Right renal cortex interstitium (tissue), 3 donors: ENCODE data around the gene GRB14. TPM values are rescaled to one million over a fixed set of nuclear protein-coding genes. Genes with fewer than 3 reads are reported as not detected.
"Not testable (repeated sequence)": the region's sequence is repeated elsewhere in the genome, so short reads cannot be mapped to it uniquely, and the experiment has no call there.

Experiments used
- DNase-seq, 3 donors: peaks; one replicate each; pipeline ENCODE4 v3.0.0-alpha.2; 2013; ENCODE audit warnings: low read depth in 3 of 3, low spot score in 2 of 3
- polyA plus RNA-seq, 3 donors: library from polyadenylated mRNA; unstranded; fragments of 120-200 nt; gene quantifications; one replicate each; pipeline ENCODE4 v1.2.1, GENCODE V29; 2013; ENCODE audit not compliant: insufficient read length in 3 of 3

Gene GRB14
- polyA plus RNA-seq, 3 donors: 51.0 to 59.6 (median 53.0) TPM

- DNase-seq: no peak
These were observed 60.4 kb downstream of the GRB14 start for GRCh38 chr2:164560902-164561301.

DNA sequence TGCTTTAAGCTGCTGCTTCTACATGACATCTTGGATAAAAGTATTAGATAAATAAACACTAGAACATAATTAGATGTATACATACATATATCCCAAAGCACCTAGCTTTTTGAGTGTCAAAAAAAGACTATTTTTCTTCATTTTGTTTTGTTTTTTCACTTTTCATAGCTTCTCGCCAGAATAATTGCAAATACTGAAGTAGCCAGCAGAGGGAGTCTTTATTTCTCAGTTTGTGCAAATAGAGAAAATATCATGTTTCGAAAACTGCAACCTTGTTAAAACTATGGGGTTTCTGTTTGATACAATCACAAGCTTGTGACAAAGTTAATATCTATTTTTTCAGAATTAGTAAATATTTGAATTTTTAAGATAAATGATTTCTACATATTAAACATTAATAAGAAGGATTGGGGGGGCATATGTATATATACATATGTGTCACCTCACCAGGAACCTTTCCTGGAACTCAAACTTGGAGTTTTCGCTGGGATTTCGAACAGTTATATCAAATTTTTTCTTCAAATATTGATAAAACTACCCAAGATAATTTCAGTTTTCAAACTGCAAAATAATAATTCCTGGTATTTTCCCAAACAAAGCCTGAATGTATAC is 61.0 kb downstream of the GRB14 start:
- peak; percentile 7 to 24 (median 16) for DNase-seq

GRCh38 chr2:164558450-164558849 is 62.8 kb downstream of the GRB14 start:
- DNase-seq: no peak

- DNase-seq: no peak
These were observed 66.8 kb downstream of the GRB14 start for GRCh38 chr2:164554487-164554886.

DNA sequence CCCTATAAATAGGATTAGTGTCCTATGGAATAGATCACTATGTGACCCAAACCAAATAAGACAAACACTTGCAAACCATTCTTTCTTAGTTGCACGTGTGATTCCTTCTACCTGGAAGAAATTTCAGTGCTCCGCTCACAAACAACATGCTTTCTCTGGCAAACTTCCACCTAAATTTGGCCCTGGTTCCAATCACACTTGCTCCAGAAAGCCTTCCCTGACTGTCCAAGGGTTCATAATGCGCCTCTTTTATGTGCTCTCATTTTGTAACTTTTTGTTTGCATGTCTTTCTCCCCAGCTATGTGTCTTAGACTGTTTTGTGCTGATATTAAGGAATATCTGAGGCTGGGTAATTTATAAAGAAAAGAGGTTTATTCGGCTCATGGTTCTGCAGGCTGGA is 69.8 kb downstream of the GRB14 start:
- no peak for DNase-seq

DNA sequence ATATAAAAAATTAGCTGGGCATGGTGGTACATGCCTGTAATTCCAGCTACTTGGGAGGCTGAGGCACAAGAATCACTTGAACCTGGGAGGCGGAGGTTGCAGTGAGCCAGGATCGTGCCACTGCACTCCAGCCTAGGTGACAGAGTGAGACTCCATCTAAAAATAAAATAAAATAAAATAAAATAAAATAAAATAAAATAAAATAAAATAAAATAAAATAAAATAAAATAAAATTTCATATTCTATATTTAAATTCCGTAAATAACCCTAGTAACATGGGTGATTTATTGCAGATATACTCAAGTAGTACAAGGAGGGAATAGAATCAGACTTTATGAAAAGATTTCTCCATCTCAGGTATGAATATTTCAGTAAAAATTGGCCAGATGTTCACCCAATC is 71.6 kb downstream of the GRB14 start:
- not testable (repeated sequence) for DNase-seq

GRCh38 chr2:164545484-164545883 is 75.8 kb downstream of the GRB14 start:
- no peak for DNase-seq

DNA sequence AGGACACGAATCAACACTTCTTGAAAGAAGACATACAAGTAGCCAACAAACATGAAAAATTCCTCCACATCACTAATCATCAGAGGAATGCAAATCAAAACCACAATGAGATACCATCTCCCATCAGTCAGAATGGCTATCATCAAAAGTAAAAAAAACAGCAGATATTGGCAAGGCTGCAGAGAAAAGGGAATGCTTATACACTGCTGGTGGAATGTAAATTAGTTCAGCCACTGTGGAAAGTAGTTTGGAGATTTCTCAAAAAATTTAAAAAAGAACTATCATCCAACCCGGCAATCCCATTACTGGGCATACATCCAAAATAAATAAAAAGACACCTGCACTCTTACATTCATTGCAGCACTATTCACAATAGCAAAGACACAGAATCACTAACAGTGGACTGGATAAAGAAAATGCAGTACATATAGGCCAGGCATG is 78.7 kb downstream of the GRB14 start:
- no peak for DNase-seq

- no peak for DNase-seq
These were observed 82.9 kb downstream of the GRB14 start for GRCh38 chr2:164538240-164538866.

DNA sequence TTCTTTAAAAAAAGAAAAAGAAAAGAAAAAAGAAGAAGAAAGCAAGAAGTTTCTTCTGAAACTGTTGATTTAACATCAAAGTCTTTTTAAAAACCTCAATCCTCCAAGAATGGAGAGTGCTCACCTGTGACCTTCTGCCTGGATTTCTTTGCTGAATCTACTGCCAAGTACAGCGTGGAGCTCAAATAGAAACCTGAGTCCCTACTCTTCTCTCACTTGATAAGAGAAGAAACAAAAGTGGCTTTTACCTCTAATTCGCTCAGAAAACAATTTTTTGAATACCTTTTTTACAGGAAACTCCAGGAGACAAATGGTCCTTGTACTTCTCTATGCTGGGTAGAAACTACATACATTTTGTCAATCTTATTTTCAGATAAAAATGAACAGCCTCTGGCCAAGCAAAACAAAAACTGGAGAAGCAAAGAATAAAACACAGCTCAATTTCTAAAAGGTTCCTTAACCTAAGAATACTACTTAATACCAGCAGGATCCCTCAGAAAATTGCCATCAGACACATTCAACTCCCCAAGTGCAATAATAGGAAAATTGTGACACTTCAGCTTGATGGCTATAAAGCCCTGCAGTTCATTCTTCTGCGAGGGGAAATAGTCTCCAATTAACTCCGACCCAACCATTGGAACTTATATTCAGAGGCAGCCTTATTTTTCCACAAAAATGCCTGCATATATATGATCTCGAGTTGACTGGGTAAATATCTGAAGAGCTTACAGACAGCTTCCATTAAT is 85.8 kb downstream of the GRB14 start:
- no peak for DNase-seq

DNA sequence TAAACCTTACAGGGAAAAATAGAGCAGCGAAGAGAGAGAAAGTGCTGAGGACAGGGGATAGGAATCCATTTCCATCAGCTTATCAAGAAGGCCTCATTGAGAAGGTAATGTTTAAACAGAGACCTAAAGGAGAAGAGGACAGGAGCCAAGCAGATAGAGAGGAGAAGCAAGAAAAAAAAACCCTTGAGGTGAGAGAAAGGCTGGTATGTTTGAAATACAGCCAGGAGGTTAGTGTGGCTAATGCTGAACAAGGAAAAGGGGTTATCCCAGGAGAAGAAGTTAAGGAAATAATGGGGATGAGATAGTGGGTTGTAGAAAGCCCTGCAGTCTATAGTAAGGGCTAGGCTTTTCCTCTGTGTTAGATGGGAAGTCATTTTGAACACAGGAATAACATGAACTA is 90.8 kb downstream of the GRB14 start:
- no peak for DNase-seq

GRCh38 chr2:164523726-164524125 is 97.6 kb downstream of the GRB14 start:
- no peak for DNase-seq

- DNase-seq: no peak
These were observed 98.3 kb downstream of the GRB14 start for GRCh38 chr2:164523009-164523408.

DNA sequence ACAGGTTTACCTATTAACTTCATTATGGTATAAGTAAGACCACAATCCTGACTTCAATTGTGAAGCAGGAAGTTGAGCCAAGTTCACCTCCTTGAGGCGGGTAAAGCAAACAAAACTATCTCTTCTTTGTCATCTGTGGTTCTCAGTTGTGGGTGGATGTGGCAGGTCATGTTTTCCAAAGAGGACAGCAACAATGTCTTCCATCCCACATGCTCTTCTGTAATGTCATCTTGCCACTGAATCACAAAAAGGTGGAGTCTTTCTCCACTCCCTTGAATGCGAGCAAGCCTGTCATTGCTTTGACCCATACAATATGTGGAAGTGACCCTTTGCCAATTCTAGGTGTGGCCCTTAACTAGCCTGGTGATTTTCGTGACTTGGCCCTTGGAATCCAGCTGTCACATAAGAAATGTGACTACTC is 98.7 kb downstream of the GRB14 start:
- DNase-seq: no peak

- no peak for DNase-seq
These were observed 105.5 kb downstream of the GRB14 start for GRCh38 chr2:164515734-164516133.

GRCh38 chr2:164515030-164515429 is 106.3 kb downstream of the GRB14 start:
- DNase-seq: no peak

GRCh38 chr2:164514491-164514890 is 106.8 kb downstream of the GRB14 start:
- no peak for DNase-seq

DNA sequence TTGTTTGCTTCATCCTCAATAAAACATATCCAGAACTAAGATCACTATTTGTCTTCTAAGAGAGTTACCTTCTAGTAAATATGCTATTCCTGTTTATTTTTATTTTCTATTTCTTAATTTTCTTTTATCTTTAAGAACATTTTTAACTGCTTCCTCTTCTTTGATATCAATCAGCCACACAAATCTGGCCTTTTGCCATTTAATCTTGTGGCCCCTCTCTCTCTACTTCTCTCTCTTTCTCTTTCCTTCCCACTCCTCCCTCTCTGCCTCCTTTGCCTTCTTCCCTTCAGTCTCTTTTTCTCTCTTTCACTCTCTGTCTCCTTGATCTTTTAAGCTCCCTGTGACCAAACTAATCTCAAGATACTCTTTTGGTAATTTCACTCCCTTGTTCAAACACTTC is 108.4 kb downstream of the GRB14 start:
- DNase-seq: no peak

- no peak for DNase-seq
These were observed 109.5 kb downstream of the GRB14 start for GRCh38 chr2:164511738-164512137.

DNA sequence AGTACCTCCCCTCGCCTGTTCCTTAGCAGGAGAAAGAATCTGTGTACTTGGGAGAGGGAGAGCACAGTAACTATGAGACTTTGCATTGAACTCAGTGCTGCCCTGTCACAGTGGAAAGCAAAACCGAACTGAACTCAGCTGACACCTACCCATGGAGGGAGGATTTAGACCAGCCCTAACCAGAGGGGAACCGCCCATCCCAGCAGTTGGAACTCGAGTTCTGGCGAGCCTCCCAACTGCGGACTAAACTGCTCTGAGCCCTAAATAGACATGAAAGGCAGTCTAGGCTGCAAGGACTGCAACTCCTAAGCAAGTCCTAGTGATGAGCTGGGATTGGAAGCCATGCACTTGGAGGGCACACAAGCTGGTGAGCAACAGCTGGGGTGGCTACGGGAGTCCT is 110.4 kb downstream of the GRB14 start:
- DNase-seq: no peak

GRCh38 chr2:164509137-164509877 is 112.0 kb downstream of the GRB14 start:
- no peak for DNase-seq
